Measurements from ENCODE around the gene TMEM144.
"Not testable (repeated sequence)": the region's sequence is repeated elsewhere in the genome, so short reads cannot be mapped to it uniquely, and the experiment has no call there.

Gene TMEM144

DNA sequence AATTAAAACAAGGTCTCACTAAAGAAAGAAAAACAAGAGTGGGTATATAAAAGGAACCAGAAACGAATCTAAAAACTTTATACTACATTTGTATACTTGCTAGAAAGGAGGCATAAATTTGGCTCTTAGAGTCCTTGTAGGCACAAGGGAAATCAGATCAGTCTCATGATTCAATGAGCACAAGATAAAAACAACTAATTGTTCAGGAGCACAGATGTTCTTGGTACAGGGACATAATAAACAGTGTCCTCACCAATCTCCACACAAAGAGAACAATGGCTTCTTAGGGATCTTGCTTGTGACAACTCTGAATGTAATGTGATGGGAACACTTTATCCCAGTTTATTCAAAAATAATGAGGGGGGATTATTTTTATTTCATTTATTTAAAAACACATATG is 28.3 kb downstream of the TMEM144 start:
- no peak for DNase-seq

DNA sequence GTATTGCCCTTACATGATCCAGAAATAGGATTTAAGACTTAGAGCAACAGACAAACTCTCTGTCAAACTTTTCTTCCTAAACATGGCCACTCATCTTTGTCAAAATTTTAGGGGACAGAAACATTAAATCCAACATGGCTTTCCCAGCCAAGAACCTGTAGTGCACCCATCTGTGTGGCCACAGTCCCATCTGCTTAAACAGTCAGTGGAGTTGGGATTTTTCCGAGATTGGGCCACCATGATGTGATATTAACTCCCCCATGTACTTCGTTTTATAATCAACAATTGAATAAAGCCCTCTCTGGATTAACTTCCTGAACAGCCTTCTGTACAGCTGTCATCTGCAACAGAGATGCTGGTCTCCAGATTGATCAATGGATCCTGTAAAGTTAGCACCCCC is 28.9 kb downstream of the TMEM144 start:
- DNase-seq, result no peak

DNA sequence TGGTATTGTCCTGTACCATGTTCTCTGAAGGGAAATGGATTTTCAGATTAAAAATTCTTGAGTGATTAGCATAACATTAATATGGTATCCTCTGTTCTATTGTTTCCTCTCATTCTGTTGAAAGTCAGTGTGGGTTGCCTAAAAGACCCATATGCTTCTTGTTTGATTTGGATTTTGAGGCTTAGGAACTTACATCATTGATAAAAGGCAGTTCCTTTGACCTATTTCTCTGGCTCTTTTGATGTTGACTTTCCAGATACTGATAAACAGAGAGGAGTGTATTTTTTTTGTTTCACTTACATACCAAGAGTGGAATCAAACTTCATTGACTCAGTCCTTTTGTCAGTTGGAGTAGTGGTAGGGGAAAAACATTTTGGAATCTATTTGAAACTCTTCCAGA is 32.8 kb downstream of the TMEM144 start:
- DNase-seq, result no peak

DNA sequence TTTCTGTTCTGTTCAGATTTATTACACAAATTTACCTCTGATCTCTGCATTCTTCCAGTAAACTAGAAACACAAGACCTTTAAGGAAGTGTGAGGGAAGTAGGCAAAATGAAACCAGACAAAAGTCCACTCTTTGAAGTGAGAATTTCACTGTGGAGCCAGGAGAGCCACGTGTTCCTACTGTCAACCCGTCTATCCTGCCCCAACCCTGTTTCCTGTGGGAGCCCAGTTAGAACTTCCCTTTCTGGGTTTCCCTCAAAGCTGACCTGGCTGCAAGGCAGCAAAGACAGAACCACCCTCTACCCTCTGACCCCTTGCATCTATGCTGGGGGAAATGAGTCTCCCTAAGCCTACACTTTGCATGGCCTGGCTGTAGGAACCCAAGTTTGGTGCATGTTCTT is 40.0 kb downstream of the TMEM144 start:
- no peak for DNase-seq

DNA sequence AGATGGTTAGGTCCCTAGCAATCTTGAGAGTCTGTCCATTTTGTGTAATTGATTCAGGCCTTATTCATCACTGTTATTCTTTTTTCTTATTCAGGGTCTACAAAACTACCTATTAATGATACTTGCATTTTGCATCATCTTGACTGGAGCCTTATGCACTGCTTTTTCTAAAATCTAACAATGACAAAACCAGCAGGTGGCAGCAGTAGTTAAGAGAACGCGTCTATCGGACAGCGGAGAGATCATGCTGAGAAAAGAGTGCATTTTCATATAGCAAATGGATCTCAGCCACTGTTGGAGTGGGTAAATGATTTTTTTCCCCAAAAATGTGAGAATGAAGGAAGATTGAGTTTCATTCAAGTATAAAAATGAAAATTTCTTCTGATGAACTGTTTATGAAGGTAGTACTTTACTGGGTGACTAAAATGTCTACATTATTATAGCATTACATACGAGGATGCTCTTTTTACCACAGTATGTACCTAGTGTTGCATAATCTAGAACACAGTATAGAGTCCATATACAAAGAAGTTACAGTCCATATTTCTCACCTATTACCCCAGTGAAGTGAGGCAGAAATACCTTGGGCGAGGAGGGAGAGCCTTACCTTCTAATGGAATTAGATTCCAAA is 43.2 kb downstream of the TMEM144 start:
- peak; percentile 59 for DNase-seq

DNA sequence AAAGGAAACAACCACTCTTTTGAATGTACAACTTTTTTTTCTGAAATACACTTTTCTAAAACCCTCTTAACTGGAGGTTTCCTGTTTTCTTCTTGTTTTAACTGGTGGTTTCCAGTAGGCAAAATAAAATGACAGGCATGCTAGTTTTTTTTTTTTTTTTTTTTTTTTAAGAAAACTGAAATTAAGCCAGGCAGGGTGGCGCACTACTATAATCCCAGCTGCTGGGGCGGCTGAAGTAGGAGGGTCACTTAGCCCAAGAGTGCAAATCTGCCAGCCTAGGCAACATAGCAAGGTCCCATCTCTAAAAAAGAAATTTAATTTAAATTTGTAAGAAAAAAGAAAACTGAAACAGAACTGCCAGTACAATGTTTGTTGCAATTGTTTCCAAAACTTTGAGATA is 44.0 kb downstream of the TMEM144 start:
- DNase-seq, result no peak

DNA sequence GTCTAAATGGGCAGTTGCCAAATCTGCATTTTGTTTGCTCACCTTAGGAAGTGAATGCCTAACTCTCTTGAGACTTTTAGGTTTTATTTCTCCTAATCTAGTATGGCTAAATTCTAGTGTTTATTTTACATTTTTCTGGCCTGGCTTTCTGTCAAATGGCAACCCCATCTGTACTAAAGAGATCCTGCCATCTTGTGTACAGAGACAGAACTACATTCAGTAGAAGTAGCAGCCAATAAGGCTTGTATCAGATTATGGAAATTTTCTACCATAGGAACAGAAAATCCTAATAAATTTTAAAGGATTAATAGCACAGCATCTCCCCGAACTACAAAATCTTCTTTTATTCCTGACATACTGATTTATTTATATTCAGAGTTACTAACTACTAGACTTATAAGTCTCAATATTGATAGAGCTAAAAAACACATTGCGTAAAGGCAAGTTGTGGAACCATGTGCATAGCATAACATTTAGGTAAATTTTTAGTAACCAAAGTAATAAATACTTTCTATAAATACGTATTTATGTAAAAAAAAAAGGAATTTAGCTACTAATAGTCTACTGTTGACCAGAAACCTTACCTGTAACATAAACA is 45.5 kb downstream of the TMEM144 start:
- no peak for DNase-seq

DNA sequence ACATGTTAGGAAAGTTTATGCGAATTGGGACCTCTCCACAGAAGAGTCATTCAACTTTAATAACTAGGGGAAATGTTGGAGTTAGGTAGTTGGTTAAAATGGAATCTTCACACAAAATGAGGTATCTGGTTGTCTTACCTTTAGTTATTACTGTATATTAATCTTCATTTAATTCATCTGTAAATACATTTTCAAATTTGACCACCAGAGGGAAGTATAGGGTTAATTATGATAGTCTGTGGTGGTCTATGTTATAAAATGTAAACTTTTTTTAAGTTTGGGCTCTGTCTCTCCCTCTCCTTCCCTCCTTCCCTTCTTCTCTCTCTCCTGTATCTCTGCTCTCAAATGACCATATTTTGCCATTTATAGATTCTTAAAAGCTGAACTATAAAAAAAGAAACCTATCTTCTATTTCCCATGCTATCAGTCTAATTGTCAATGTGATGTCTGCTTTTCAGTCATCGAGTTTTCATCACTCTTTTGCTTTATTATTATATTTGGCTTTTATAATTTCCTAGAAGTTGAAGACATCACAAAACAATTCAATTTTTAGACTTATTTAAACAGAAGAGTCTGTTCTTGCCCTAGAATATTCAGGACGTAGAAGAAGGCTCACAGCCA is 49.8 kb downstream of the TMEM144 start:
- DNase-seq, result no peak

DNA sequence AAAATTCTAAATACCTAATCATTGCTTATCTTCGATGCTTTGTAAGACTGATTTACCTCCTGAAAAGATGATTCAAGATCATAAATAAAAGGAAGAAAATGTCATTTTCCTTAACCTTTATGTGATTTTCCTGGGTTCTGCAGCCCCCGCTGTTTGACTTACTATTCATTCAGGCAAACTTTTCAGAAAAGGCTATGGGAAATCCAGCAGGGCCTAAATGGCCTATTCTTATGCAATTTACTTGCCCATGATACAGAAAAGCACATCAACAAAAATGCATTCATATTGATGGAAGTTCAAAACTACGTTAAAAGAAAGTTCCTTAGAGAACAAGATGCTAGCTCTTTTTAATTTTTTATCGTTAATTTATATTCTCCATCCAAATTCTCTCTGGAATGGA is 51.2 kb downstream of the TMEM144 start:
- no peak for DNase-seq

DNA sequence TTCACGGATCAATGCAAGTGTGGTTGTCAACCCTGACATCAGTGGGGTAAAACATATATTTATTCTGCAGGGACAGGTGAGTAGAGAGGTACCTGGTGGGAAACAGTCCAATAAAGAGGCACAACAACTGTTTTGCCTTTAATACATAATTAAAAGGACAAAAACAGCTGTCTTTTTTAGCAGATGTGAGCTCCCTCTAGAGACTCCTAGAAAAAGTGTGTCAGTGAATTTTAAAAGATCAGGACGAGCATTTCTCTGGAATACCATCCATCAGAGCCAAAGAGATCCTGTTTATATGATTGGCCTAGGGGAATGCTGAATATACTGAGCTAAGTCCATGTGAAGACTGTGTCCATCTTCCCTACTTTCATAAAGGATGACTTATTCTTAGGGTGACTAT is 58.3 kb downstream of the TMEM144 start:
- DNase-seq, result no peak

DNA sequence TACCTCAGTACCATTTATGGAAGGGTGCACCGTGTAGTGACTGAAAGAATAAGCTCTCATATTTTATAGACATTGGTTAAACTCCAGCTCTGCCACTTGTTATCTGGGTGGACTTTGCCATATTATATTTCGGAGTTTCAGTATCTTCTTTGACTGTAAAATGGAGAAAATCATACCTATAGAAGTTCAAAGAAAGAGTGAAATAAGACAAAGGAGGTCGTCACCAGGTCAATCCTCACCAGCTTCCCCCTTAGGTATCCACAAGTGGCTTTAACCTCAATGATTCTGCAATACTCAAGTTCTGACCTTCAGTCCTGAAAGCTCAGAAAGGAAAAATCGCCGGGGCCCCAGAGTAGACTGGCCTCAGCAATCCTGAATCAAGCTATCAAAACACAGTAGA is 64.3 kb downstream of the TMEM144 start:
- no peak for DNase-seq

DNA sequence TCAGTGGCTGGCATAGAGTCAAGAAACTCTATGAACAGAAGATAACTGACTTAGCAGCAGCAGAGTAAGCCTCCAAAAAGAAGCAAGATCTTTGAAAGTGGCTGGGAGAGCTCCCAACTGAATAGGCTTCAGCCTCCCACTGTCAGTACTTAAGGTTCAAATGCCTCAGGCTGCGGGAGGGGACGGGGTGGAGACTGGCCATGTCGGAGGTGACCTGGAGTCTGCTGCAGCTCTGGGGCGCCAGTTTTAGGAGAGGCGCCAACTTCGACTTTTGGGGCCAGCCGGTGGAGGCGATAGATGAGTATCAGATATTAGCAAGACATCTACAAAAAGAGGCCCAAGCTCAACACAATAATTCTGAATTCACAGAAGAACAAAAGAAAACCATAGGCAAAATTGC is 67.3 kb downstream of the TMEM144 start:
- no peak for DNase-seq

DNA sequence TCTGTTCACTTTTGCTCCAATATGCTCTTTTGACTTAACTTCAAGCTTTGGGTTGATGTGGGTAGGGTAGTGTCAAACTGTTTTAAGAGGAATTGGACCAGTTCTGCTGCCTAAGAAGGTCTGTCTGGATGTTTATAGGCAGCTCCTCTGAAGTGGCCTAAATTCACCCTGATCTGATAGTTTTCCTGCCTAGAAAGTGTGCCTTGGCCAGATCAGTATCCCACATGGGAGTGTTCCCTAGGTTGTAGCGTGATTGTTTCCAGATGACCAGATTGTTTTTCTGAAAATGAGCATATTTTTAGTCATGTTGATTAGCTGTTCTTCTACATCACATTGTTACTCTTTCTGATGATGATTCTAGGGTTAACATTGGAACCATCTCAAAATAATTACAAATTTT is 68.8 kb downstream of the TMEM144 start:
- not testable (repeated sequence) for DNase-seq

DNA sequence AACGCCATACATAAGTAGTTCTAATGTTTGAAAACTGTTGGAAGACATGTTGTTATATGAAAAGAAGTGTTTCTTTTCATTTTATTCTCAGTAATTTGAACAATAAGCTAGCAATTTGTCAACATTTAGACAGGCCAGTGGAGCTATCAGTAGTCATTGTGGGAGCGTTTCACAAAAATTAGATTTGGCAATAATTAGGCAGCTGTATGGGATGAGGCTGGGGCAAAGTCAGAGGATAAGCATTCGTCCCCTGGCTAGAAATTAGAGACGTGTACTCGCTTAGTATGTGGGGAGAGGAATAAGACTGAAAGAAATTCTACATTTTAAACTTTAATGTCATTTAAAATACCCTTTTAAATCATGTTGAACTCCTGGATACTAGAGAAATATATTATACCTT is 70.6 kb downstream of the TMEM144 start:
- DNase-seq, result no peak

DNA sequence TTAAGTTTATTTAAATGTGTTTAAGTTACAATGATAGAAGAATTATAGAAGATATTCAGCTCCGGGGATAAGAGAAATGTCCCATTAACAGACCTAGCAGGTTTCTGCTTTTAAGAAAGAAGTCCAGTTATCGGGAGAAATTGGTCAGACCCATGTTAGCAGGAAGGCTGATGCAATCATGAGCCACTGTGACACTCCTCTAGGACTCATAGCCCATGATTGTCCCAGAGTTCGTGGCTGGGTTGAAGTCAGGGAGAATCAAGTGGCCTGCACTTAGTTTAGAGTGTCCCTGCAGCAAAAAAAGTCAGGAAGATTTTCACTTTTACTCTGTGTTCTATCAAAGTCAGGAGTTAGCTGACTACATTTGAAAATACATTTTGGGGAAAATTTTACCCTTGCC is 72.0 kb downstream of the TMEM144 start:
- no peak for DNase-seq

DNA sequence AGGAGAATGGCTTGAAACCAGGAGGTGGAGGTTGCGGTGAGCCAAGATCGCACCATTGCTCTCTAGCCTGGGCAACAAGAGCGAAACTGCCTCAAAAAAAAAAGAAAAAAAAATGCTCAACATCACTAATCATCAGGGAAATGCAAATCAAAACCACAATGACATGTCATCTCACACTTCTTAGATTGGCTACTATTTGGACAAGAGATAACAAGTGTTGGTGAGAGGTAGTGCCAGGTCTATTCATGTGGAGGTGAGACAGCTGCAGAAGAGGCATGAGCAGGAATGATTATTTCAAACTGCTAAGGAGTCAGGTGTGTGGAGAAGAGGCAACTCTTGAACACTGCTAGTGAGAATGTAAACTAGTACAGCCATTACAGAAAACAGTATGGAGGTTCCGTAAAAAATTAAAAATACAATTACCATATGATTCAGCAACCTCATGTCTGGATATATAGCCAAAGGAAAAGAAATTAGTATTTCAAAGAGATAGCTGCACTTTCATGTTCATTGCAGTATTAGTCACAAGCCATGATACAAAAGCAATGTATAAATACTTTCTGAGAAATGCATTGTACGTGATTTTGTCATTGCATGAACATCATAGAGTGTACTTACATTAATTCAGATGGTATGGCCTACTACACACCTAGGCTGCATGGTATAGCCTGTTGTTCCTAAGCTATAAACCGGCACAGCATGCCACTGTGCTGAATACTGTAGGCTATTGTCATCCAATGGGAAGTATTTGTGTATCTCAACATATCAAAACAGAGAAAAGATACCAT is 75.3 kb downstream of the TMEM144 start:
- no peak for DNase-seq

DNA sequence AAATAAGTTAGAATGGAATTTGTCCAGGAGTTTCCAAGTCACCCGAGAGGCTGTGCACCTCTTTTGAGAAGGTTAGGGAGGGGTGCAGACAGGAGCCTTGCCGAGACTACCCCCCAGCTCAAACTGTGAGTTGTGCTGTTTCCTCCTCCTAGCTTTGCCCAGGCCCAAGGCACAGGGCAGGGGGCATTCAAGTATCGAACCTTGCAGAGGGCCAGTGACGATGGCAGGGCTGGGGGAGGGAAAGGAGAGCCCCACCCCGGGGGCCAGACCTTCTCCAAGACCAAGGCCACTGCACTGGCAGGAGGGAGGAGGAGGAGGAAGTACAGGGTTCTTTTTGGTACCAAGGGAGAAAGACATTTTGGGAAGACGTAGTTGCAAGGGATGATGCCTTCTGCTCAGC is 80.6 kb downstream of the TMEM144 start:
- no peak for DNase-seq

DNA sequence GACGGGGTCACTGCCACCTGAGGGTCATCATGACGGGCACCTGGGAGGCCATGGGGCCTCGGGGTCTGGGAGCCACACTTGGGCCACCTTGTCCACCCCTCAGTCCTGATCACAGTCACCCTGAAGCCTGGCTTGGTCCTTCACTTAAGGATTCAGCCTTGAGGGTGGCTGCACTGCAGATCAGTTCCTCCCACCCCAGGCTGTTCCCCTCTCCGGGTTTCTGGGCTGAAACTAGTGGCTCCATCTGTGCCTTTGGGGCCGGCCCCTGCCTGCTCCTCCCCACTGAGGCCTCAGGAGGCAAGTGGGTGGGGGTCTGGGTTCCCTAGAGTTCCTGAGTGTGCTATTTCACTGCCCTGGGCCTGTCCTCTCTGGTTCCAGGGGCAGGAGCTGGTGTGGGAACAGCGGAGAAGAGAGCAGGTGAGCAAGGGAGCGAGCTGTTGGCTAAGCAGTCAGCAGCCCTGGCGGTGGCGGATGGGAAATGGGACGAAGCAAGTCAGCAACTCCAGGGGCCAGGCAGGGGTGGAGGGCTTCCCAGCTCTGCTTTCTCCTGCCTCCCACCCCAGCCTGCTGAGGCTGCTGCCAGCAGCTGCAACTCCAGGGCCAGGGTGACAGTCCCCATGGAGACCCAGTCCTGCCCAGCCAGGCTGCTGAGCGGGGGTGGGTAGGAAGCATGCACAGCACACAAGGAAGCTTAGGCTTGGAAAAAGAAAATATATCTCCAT is 81.2 kb downstream of the TMEM144 start:
- DNase-seq, result no peak

DNA sequence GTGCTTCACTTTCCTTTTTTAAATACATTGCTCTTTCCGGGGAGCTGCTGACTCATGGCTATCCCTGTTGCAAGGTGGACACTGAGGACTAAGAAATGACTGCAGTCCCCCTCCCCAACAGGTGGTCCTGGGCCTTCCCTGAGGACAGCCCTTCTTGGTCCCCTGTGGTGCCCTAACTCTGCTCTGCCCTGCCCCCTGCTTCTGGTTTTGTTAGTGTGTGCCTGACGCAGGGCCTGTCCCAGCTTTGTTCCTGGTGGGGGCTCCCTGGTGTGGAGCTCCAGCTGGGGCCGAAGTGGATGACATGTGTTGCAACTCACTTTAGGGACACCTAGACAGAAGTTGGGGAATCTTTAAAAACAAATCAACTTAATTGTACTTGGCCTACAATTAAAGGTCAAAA is 81.9 kb downstream of the TMEM144 start:
- no peak for DNase-seq

DNA sequence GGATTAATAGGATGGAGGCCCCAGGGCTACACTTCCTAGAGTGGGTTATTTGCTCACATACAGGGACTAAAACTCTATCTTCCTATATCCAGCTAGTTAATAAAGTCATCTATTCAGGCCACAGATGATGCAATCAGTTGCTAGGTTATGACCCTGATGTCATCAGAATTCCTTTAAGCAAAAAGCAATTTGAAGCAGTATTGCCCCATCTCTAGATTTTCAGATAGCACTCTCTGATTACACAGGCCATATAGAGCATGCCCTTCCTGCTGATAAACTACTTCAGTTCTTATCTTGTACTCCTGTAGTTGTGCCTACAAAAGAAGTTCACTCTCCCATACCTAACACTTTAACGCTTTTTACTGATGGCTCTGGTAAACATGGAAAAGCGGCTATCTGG is 84.8 kb downstream of the TMEM144 start:
- no peak for DNase-seq

DNA sequence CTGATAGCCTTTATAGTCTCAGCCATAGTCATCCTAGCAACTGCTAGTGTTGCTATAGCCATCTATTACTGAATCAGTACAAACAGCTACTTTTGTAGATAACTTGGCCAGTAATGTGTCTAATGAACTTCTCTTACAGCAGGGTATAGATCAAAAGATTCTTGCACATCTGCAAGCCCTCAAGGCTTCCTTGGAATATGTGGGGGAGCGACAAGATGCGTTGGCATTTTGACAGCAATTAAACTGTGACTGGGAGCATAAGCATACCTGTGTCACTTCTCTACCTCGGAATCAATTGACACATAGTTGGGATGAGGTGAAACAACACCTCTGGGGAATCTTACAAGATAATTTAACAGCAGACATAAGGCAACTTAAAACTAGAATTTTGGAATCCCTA is 87.6 kb downstream of the TMEM144 start:
- DNase-seq, result no peak

DNA sequence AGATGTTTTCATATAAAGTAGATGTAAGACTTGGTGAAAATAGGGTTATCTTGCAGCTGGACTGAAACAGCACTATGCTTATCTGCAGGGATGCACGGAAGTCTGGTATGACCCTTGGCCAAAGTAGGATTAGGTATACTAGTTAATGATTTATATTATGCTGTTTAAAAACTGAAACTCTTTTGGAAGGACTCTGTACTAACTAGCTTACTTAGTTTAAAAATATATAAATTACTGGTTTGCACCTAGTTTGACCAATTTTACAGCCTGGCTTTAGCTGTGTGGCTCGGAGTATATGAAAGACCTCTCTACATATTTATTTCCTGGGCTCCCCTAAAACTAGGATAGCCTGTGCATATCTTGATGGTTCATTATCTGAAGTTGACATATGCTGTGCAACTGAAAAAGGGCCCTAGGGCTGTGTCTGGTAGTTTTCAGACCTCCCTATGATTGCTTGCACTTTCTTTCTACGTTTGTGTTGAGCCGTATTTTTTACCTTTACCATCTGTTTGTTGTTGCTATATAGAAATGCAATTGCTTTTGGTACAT is 89.2 kb downstream of the TMEM144 start:
- DNase-seq, result no peak

DNA sequence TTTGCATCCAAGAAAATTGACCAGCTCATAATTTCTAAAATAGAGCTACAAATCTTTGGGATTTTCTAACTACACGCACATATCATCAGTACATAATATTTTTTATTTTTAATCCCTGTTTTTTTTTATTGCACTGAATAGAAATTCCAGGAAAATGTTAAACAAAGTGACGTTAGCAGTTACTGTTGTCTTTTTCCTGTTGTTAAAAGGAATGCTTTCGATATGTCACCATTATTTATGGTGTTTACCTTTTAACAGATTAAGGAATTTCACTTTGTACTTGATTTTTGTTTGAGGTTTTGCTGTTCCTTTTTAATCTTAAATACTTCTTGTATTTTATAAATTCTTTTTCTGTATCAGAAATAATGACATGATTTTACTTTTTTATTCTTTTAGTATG is 89.7 kb downstream of the TMEM144 start:
- DNase-seq, result no peak
